Parietal lobe (tissue), 2 donors: ENCODE results near the gene BRIP1. TPM values are rescaled to one million over a fixed set of nuclear protein-coding genes. Genes with fewer than 3 reads are reported as not detected.

Experiments used
- small RNA-seq: library from RNA; depleted of rRNA; stranded (forward); fragments of <200 nt; gene quantifications from one replicate; pipeline ENCODE3, GENCODE V24; 2014; ENCODE audit warnings: low replicate concordance
- total RNA-seq: library from RNA; depleted of rRNA; stranded (reverse); fragments of >200 nt; gene quantifications from one replicate; pipeline ENCODE4 v1.2.3, GENCODE V29; 2014

The BRIP1 gene
- total RNA-seq, result 7.5 TPM

DNA sequence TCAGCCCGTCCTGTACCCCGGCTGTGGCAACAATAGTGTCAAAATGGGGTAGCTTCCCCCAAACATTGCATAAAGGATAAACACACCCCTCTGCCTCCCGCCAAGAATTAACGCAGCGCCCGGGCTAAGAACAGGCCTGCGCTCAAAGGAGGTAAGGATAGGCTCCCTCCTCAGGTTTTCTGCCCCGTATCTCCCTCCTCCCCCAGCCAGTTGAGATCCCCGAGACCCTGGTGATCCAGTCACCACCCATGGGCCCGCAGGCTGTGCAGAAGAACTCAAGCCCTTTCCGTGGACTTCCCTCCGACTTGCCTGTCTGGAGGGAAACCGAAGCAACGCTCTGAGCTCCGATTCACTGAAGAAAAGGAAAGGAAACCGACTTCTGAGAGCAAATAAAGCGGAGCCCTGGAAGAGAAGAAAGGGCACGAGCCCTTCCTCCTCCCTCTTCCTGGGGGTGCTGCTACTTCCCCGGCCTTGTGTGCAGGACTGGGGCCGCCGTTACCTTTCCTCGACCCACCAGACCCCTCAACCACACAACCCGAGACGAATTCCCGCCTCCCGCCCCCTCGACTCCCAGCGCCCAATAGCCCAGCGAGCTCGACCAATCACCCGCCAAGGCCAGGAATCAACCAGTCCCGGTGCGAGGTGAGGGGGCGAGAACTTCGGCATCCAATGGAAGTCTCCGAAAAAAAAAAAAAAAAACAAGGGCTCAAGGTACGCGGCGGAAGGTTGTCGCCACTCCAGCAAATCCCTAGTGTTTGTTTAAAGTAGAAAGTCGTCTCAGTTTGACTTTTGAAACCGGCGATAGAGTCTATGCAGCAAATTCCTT is at the start of gene BRIP1:
BRIP1 (minus strand) TSS at position 554 of the 826 bp plus-strand sequence. CDS start 1,989 bp downstream, outside the sequence.

Small RNAs within 50 kb of the gene (small RNA-seq; reads per million reads assigned to genes)
- gene RF00019, result not detected

Other genes starting within 250 kb of the BRIP1 start
- gene INTS2, start 64.5 kb upstream of the BRIP1 start, total RNA-seq, result 38.8 TPM
- 198 TPM for gene MED13, start 201.8 kb upstream of the BRIP1 start, total RNA-seq